M059J (cell line): Measurements from ENCODE around the gene MELK. TPM values are rescaled to one million over a fixed set of nuclear protein-coding genes. Genes with fewer than 3 reads are reported as not detected.

ENCODE experiments used
- DNase-seq: peaks from one replicate; pipeline ENCODE4 v3.0.0-alpha.2; 2012; ENCODE audit warnings: low read depth
- total RNA-seq: library from RNA; depleted of rRNA; stranded (reverse); fragments of >200 nt; shearing (Covaris generic); gene quantifications from 2 replicates; pipeline ENCODE4 v1.2.3, GENCODE V29; 2014; rRNA removed

MELK gene
- total RNA-seq, 1 experiment from 2014 or later: 124 TPM

DNA sequence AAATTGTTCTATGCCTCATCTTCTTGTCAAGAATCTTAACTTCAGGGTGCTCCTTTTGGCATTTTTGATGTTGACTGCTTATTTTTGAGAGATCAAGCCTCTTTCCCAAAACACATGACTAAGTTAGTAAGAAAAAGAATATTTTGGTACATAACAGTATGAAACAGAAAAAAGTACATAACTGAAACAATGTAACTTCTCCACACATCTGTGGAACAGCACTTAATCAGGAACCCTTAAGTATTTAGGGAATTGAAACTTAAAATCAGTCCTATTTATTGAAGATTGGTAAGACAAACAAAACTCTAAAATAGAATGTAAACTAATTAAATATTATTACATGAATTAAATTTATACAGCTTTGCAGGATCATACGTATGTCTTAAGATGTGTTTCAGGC lies 103.4 kb downstream of the MELK start:
- DNase-seq: no peak

DNA sequence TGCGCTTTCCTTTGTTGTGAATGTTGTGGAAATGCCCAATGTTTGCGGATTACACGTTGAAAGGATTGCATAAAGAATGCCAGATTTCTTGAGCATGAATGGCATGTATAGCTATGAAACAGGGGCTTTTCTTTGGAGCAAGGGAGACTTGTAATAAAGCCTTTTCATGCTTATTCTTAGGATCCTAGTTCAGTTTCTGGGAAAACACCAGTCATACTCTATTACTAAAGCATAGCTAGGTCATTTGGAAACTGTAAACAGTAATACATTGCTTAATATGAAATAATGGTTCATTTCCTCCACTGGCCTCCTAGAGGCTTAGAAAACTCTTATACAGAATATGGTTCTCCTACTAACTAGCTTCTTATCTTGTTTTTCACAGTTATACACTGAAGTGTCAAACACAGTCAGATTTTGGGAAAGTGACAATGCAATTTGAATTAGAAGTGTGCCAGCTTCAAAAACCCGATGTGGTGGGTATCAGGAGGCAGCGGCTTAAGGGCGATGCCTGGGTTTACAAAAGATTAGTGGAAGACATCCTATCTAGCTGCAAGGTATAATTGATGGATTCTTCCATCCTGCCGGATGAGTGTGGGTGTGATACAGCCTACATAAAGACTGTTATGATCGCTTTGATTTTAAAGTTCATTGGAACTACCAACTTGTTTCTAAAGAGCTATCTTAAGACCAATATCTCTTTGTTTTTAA lies 104.2 kb downstream of the MELK start:
- DNase-seq: no peak

DNA sequence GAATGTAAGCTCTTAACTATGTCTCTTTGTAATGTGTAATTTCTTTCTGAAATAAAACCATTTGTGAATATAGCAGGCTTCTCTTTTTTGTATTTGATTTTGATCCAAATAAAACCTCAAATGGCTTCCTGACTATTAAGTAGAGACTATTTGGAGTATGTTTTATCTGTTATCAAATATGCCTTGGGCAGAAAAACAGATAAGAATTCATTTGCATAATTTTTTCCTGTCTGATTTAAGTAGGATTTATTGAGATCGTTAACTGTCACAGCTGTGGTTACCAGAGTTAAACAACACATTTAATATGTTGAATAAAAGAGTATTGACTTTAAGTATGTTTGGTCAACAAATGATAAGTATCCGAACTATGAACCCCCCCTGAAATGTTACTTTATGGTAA lies 104.9 kb downstream of the MELK start:
- DNase-seq: peak; percentile 45

DNA sequence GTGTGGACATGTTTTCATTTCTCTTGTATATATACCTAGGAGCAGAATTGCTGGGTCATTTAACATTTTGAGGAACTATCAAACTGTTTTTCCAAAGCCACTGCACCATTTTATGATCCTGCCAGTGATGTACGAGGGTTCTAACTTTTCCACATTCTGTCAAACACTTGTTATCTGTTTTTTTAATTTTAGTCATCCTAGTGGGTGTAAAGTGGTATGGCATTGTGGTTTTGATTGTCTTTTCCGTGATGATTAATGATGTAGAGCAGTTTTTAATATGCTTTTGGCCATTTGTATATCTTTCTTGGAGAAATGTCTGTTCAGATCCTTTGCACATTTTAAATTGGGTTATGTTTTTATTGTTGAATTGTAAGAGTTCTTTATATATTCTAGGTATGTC lies 107.0 kb downstream of the MELK start:
- peak; percentile 42 for DNase-seq

DNA sequence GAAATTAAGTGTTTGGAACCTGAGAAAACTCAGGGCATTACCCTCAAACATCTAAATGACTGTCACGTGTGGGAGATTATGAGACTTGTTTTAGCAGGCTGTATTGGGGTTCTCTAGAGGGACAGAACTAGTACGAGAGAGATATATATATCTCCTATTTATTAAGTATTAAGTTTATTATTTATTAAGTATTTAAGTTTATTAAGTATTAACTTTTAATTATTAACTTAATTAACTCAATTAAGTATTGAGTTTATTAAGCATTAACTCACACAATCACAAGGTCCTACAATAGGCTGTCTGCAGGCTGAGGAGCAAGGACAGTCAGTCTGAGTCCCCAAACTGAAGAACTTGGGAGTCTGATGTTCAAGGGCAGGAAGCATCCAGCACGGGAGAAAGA lies 113.8 kb downstream of the MELK start:
- no peak for DNase-seq

DNA sequence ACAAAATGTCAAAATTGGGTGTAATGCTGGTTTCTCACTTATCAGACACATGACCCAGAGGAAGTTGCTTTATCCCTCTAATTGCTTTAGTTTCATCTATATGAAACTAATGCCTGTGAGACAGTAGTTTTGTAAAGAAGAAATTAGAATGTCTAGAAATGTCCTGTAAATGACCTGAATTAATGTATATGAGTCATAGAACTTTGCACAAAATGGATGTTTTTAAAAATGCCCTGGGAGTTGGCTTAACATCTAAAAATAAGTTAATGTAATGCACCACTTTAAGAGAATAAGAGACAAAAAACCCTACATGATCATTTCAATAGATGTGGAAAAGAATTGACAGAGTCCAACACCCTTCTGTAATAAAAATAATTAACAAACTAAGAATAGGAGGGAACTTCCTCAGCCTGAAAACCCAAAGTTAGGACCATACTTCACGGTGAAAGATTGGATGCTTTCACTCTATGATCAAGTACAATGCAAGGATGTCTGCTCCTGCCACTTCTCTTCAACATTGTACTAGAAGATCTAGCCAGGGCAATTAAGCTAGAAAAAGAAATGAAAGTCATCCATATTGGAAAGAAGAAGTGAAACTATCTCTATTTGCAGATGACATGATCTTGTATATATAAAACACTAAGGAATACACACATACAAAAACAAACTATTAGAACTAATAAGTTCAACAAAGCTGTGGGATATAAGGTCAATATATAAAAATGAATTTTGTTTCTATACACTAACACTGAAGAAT lies 117.9 kb downstream of the MELK start:
- no peak for DNase-seq

DNA sequence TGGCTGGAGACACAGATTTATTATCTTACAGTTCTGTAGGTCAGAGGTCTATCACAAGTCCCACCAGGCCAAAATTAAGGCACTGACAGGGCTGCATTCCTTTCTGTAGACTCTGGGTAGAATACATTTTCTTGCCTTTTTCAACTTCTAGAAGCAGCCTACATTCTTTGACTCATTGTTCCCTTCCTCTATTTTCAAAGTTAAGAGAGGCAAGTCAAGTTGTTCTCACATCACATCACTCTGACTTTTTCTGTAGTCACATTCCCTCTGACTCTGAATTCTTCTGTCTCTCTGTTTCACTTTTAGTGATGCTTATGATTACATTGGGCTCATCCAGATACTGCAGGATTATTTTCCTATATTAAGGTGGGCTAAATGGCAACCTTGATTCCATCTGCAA lies 119.0 kb downstream of the MELK start:
- DNase-seq: no peak

DNA sequence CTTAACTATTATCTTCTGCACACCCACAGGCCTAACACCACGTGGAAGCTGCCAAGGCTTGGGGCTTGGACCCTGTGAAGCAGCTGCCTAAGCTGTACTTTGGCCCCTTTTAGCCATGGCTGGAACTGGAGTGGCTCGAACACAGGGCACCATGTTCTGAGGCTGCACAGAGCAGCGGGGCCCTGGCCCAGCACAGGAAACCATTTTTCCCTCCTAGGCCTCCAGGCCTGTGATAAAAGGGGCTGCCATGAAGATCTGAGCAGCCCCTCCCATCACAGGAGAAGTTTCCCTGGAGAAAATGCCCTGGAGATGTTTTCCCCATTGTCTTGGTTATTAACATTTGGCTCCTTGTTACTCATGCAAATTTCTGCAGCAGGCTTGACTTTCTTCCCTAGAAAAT lies 126.3 kb downstream of the MELK start:
- DNase-seq: no peak

DNA sequence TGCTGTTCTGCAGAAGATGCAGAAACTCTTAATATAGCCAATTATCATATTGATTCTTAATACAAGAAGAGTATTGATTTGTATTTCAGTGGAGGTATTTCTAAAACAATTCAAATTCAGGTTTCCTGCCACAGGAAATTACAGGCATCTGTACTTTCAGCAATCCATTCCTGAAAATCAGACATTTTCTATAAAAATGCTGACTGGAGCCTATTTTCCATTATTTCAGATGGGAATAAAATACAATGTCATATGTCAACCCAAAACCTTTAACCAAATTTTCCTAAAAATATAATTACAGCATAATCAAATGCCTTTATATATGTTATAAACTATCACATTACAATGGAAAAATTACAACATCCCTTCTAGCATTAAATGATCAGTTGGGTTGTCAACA lies 131.5 kb downstream of the MELK start:
- no peak for DNase-seq

DNA sequence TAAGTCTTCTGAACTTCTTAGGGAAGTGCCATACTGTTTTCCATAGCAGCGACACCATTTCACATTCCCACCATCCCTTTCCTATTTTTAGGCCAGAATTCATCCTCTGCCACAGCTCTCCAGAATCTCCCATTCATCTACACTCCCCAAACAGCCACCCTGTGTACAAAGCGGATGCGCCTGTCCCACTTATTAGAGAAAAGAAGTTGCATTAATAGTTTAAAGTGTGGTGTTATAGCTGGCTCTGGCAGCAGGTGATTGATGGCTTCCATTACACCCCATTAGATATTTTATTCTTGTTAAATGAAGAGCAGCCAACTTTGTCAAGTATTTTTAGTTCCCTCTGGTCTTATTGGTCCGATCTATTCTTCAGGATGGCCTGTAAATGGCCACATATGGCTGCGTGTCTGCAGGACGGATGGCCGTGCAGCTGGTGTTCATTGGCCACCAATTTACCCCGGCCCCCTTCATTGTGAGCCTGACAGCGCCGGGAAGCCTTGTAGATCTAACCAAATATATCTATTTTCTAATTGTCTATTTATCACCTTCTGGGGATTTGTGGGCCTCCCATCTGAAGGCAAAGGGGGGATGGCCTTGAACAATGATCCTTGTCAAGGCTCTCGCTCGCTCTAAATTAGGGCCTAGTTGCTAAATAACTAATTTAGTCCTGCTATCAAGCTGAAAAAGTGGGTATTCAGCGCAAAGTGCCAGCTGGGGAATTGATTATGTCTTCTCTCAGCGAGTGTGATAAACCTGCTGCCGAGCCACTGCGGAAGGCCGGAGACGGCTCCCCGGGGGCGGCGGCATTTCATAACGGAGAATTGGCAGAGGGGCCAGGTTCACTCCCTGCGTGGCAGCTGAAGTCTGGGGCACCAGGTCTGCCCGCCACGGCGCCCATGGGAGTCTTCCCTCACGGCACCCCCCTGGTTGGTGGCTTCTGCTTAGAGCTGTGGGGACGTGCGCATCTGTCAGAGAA lies 141.1 kb downstream of the MELK start:
- no peak for DNase-seq

DNA sequence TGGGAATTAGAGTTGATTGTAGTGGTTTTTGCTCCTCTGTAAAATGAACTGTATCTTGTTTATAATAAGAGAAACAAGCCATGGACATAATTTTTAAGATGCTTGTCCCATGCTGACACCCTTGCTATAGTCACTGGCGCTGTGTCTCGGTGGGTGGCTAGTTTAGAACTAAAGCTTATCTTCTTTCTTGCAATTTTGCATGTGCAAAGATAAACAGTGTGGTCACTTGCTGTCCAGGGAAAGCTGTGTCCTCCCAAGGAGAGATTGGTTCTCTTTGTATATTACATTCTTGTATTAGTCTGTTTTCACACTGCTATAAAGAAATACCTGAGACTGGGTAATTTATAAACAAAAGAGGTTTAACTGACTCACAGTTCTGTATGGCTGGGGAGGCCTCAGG lies 143.8 kb downstream of the MELK start:
- DNase-seq: peak; percentile 79

DNA sequence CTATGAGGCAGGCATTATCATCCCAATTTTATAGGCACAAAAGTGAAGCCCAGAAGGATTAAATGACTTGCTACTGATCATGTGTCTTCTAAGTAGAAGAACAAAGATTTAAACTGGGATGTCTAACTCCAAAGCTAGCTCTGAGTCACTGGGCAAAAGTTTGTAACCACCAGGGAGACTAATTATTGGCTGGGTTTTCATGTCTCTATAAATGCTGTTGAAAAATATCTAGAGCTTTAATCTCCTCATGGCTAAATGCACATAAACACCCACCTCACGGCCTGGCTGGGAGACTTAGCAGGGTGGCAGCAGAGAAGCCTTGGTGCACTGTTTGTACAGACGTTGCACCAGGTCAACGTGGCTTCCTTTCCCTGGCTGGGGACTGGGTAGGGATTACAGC lies 144.6 kb downstream of the MELK start:
- DNase-seq: peak; percentile 75

DNA sequence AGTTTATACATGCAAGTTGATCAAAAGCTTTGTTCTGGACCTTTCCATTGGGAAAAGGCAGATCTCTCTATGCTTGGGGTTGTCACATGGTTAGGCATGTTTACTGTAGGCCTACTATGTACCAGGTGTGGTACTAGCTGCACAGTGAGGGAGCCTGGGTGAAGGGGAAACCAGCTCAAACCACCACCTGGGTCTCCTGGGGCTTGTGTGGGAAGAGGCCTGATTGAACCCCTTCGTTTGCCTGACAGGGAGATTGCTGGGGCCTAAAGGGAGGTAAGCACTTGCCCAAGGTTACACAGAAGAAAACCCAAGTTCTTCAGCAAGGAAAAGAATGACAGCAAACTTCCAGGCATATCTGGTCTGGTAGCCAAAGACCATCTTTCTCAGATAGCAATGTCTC lies 145.9 kb downstream of the MELK start:
- DNase-seq: no peak

DNA sequence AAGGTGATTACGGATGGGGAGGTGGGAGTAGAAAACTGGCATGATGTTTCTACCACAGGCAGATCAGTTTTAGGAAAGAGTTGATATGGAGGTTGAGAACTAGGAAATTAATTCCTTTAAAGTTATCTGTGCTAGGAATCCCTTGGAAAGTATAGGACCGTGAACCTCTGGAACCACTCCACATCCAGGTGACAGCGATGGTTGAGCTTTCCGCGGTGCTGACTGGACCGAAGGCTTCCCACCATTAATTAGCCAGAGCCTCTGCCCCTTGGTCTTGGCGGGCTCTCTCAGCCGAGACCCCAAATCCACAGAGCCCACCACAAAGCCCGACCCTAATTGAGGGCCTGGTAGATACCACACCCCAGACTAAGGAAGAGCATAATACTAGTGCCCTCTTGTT lies 147.3 kb downstream of the MELK start:
- DNase-seq: no peak

DNA sequence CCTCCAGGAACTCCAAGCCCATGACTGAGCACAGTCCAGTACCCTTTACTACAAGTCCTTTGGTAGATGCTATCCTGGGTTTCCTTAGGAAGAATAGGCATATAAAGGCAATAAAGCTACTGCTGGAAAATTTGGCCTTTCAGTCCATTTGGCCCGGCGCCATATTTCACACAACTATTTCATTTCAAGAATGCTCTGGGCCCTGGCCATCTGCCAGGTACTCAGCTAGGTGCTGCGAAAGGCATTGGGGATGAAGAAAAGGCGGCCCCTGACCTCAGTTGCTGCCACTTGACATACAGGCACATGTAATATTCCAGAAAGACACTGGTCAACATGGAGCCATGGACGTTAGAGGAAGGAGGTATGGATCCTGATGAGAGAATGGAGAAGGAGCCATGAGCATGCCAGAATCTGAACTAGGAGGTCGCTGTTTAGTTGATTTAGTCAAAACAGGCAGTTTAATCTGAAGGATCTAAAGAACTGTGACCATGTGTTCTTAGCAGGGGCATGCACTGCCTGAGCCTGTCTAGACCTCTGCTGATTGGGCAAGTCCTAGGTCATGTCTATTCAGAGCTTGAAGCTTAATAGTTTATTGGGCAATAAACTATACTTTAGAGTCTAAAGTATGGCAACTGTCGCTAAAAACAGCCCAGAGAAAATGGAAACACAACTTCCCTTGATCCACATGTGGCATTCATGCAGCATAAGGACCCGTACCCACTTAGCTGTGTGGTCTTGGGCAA lies 149.3 kb downstream of the MELK start:
- DNase-seq: peak; percentile 37

DNA sequence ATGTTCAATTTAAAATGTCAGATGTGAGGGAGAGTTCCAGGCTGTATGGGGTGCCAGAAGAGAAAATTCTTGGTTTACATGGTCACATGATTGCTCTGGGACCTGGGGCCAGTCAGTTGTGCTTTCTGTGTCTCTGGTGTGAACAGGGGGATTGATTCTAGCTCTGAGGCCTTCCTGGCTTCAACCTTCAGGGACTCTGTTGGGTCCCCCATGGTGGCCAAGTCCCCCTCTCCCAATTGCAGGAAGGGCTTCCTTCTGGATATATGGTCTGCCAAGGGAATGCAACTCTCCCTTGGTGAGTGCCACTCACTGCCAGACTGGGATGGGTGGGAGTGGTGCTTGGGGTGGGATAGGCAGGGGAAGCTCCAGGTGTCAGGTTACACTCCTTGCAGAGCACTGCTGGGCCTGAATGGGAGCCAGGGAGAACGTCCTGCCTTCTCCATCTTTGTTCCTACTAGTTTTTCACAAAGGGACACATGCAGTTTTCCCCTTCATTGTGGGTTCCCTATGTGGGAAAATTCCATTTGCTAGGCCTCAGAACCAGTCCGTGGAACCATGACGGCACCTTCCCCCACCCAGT lies 153.2 kb downstream of the MELK start:
- no peak for DNase-seq

Other genes with a start within 250 kb of the MELK start
- gene RNF38, start 172.6 kb upstream of the MELK start, total RNA-seq: 16.2 and 27.3 TPM in 2 replicates